ENCODE data around the gene DLG2.
"Not testable (repeated sequence)": the region's sequence is repeated elsewhere in the genome, so short reads cannot be mapped to it uniquely, and the experiment has no call there.

DLG2 gene

DNA sequence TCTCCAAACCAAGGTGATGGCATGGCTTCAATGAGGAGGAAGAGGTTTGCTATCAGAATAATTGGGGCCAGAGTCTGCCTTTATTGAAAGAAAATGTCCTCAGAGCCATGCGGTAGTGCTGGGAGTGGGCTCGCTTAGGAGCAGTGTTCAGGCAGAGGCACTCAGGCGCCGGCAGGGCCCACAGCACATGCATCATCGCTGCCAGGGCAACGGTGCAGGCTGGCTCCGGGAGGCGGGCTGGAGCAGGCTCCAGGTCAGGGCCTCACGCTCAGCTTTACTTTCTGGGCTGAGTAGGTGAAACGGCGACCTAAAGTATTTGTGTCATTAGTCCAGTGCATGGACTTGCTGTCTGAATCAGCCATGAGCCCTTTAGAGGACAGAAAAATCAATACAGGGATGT, 2171.1 kb downstream of the DLG2 start:
- DNase-seq: no peak

DNA sequence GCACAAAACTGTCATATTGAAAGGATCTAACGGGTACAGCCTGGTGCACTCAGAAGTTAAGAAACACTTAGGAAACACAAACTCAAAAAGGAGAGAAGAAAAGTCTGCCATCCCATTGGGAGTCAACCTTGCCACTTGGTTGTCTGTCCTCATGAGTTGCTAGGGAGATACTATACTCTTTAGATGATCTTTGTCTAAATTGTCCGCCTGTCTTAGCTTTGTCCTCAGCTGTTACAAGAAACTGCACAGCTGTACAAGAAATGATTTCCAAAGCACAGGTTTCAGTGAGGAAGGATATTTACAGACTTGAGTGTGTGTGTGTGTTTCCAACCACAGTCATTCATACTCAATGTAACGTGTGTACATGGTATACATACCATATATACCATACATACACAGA, 2171.8 kb downstream of the DLG2 start:
- DNase-seq: no peak

- DNase-seq: no peak
Measured at GRCh38 chr11:83454674-83455073, 2172.5 kb downstream of the DLG2 start.

DNA sequence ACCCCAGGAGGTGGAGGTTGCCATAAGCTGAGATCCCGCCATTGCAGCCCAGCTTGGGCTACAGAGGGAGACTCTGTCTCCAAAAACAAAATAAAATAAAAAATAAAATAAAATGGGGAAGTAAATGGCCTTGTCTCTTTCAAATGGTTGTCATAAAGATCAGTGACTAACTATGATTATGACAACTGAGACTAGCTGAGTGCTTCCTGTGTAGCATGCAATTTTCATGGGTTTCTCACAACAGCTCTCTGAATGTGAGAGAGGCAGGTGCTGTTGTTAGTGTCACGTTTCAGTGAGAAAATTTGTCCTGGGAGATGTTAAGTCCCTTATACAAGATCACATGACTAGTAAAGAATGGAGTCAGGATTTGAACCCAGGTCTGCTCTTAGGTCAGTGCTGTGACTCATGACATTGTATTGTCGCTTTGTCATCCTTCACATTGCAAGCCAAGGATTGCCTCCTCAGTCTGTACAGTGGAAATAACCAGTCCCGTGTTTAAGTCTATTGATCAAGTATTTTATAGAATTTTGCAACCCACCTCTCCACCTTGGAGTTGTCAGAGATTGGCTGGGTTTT, 2177.7 kb downstream of the DLG2 start:
- no peak for DNase-seq

- no peak for DNase-seq
Measured at GRCh38 chr11:83448686-83449085, 2178.5 kb downstream of the DLG2 start.

DNA sequence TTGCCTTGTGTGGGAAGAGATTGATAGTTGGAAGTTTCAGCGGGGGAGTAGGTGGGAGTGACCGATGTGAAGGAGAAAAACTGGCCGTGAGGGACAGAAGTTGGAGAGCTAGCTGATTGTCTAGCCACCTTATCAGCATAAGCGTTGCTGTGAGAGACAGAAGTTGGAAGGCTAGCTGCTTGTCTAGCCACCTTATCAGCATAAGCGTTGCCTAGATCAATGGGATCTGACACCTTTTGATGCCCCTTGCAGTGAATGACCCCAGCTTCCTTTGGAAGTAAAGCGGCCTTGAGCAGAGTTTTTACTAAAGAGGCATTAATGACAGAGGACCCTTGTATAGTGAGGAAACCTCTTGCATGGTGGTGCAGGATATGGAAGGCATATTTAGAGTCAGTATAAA, 2183.3 kb downstream of the DLG2 start:
- DNase-seq: not testable (repeated sequence)

DNA sequence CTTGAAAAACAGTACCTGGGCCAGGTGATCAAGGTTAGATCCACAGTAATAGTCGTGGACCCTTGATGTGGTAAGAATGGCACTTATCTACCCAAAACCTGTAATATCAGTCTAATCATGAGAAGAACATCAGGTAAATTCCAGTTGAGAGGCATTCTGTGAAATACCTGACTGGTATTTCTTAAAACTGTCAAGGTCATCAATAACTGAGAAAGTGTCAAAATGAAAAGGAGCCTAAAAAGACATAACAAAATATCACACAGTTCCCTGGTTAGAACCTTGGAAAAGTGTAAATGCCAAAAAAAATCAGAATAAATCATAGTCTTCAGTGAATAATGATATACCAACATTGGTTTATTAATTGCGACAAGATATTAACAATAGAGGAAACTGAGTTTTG, 2185.5 kb downstream of the DLG2 start:
- DNase-seq: no peak

DNA sequence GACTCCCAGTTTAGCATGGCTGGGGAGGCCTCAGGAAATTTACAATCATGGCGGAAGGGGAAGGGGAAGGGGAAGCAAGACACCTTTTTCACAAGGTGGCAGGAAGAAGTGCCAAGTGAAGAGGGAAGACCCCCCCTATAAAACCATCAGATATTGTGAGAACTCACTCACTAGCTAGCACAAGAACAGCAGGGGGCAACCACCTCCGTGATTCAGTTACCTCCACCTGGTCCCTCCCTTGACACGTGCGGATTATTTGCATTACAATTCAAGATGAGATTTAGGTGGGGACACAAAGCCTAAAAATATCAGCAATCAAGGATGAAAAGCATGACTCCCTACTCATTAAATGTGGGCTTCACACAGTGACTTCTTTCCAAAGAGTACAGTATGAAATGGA, 2186.0 kb downstream of the DLG2 start:
- DNase-seq: no peak

- no peak for DNase-seq
Measured at GRCh38 chr11:83438438-83438837, 2188.7 kb downstream of the DLG2 start.

DNA sequence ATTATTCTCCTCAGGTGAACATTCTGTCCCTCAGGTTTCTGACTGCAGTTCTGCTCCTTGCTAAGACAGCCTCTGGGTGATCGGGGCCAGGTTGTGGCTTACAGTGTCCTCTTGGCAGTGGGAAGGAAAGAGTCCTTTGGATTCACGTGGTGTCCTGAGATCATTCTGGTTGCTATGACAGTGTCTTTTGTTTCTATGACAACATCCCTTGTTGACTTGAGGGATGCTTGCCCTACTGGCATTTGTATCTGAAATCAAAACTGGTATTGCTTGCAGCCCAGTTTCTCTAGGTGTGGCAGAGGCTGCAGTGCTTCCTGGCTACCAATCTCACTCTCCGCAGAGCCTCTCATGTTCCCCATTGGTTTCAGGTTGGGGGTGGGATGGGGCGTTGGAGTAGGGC, 2189.2 kb downstream of the DLG2 start:
- no peak for DNase-seq

DNA sequence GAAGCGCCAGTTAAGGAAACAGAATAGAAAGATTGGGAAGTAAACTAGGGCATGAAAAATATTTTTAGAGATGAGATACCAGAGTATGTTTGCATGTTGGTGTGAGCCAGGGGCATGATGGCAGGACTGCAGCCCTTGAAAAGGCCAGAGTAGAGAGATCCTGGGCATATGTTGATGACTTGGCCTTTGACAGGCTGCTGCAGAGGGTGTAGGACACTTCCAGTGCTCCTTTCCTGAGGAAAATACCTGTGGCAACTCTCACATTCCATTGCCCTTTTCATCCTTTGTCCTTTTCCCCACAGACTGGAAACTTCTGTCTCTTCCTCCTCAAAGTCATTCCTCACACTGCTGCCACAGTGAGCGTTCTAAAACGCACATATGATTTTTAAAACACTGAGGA, 2190.3 kb downstream of the DLG2 start:
- DNase-seq: no peak

- DNase-seq: not testable (repeated sequence)
Measured at GRCh38 chr11:83434812-83435211, 2192.3 kb downstream of the DLG2 start.

GRCh38 chr11:83427943-83428342, 2199.2 kb downstream of the DLG2 start:
- DNase-seq: no peak

GRCh38 chr11:83427501-83427900, 2199.6 kb downstream of the DLG2 start:
- DNase-seq: no peak

- no peak for DNase-seq
Measured at GRCh38 chr11:83425137-83425466, 2202.0 kb downstream of the DLG2 start.

GRCh38 chr11:83424376-83425136, 2202.6 kb downstream of the DLG2 start:
- DNase-seq: no peak

- not testable (repeated sequence) for DNase-seq
Measured at GRCh38 chr11:83422641-83423040, 2204.5 kb downstream of the DLG2 start.

DNA sequence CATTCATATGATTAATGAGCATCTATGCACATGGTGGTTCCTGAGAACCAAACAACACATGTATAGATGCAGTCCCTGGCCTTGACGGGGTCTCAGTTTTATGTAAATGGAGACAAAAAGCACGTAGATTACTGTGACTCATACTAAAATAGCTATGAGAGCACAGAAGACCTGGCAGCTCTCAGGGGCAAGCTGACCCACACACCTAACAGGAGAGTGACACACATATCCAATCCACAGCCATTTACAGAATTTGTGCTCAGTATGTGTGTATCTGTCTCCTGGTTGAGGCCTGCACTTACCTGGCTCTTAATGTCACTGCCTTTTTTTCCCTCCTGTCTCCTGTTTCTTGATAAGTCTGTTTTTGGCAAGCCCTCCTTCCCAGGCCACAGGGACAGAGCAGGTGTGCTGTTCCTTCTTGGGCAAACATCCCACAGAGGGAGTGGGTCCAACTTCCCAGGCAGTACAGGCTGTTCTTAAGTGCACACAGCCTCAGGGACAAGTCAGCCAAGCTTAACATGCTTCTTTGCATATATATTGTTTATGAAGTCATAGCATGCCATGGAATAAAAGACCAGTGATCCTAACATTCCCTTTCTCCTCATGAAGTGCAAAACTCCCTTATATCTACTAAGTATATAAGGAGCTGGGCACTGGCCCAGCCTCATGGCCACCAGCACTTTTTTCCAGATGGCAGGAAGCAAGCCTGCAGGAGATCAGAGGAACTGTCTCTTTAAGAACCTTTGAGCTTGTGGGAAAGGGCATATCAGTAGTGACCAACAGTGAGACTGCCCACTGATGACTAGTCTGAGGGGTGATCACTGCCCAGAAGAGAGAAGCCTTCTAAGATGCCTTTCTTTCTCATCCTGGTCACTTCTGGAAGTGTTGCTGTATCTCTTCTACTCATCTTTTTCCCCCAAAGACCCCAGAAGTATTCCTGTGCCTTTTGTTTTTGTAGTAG, 2216.3 kb downstream of the DLG2 start:
- no peak for DNase-seq

DNA sequence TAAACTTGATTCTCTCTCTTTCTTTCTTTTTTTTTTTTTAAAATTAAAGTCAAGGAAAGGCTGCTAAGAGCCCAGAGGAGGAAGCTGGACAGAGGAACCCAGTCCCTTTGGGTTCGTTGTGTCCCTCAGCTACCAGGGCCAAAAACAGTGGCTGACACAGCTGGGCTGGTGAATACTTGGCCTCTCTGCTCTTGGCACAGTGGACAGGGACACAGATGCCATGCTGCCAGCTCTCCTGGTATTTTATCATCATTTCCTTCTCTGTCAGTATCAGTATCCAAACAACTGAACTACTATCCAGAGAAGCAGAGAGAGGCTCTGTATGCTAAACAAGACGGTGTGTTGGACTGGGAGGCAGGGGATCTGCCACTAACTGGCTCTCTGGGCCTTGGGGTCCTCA, 2217.3 kb downstream of the DLG2 start:
- no peak for DNase-seq

DNA sequence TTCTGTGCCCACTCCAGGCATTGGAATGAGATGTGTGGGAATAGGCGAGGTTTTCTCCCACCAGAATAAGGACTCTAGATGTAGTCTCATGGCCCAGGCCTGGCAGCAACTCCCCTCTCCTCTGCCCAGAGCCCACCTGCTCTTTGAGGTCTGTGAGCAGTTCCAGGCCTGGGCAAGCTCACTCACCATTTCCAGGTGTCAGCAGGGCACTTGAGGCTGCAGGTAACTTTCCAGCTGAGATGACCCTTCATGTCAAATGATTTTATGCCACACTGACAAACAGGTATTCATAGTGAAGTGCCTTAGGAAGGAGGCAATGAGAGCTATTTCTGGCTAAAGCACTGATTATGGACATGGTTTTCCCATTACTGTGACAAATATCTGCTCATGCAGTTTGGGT, 2217.7 kb downstream of the DLG2 start:
- no peak for DNase-seq

DNA sequence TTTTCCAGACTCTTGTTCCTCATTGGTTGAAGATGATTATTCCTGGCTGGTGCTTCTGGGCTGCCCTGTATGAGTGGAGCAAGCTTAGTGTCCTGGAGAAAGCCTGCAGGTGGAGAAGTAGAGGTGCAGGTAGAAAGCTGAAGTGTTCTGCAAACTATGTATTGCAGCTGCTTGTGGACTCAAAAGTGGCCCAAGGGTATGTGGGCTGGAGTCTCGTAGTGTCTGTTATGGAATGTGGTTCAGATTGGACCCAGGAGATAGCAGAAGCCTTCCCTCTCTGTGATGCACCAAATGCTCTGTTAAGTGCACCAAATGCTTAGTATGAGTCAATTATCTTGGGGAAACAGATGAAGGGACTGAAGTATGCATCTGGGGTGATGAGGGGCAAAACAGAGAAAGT, 2218.2 kb downstream of the DLG2 start:
- no peak for DNase-seq

All from activated CD8-positive, alpha-beta memory T cell treated with anti-CD3 and anti-CD28 coated beads for 24 hours (primary cell).